Endothelial cell (in vitro differentiated cells): Measurements from ENCODE around the gene KCNQ1. TPM values are rescaled to one million over a fixed set of nuclear protein-coding genes. Genes with fewer than 3 reads are reported as not detected.

Experiments
- DNase-seq: peaks from one replicate; pipeline ENCODE4 v3.0.0; 2021; ENCODE audit warnings: low spot score
- H3K27ac Mint-ChIP-seq: one replicate; pipeline ENCODE4 v1.8.0; 2021; ENCODE audit warnings: mixed read lengths, inconsistent platforms; ENCODE audit not compliant: unreplicated experiment
- H3K27me3 Mint-ChIP-seq: one replicate; pipeline ENCODE4 v1.8.0; 2021; ENCODE audit warnings: mild to moderate bottlenecking, moderate library complexity, mixed read lengths, inconsistent platforms; ENCODE audit not compliant: unreplicated experiment
- H3K36me3 Mint-ChIP-seq: one replicate; pipeline ENCODE4 v1.8.0; 2021; ENCODE audit warnings: mild to moderate bottlenecking, low read depth, mixed read lengths, inconsistent platforms; ENCODE audit not compliant: unreplicated experiment
- H3K4me1 Mint-ChIP-seq: one replicate; pipeline ENCODE4 v1.8.0; 2021; ENCODE audit warnings: mild to moderate bottlenecking, mixed read lengths, inconsistent platforms; ENCODE audit not compliant: unreplicated experiment
- H3K4me3 Mint-ChIP-seq: one replicate; pipeline ENCODE4 v1.8.0; 2021; ENCODE audit warnings: mild to moderate bottlenecking, mixed read lengths, inconsistent platforms; ENCODE audit not compliant: unreplicated experiment
- H3K9me3 Mint-ChIP-seq: one replicate; pipeline ENCODE4 v1.8.0; 2021; ENCODE audit warnings: mixed read lengths, inconsistent platforms; ENCODE audit not compliant: unreplicated experiment
- total RNA-seq: library from RNA; stranded (reverse); fragmentation: NEBNext Ultra II Directional; extraction: Animal tissue kit (Norgen Biotek cat#: 25700); gene quantifications from one replicate; pipeline ENCODE4 v1.2.1, GENCODE V29; 2021; ENCODE audit not compliant: unreplicated experiment
- TF ChIP-seq, protein P1 (sequence below): fragments of 200-600 bp; sonication (generic); IDR thresholded peaks from one replicate; pipeline ENCODE4 v1.5.0; 2021; ENCODE audit warnings: antibody characterized with exemption; ENCODE audit not compliant: unreplicated experiment

Gene KCNQ1
- total RNA-seq, 1 donor from 2014 or later = 35.3 TPM

DNA sequence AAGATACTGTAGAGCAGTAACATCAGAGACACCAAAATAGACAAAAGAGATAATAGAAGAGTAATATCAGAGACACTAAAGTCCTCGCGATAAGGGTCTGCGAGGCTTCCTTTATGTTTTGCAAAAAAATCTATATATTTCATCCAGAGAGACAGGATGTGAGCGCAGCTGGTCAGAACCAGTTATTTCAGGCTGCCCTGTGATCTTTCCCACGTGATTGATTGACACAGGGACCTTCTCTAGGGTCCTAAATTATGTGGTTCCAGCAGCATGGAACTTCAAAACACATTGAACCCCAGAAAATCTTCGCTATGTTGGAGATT, 118.0 kb downstream of the KCNQ1 start:
- no peaks in the 10 kb centered on the region for H3K36me3 Mint-ChIP-seq
- no peak overlapping the region for H3K4me3 Mint-ChIP-seq
- H3K27me3 Mint-ChIP-seq = no peaks in the 10 kb centered on the region
- no peaks in the 10 kb centered on the region for H3K4me1 Mint-ChIP-seq
- no peak overlapping the region for H3K27ac Mint-ChIP-seq
- no peak for DNase-seq
- H3K9me3 Mint-ChIP-seq = no peaks in the 10 kb centered on the region
- TF ChIP-seq, protein P1, sequence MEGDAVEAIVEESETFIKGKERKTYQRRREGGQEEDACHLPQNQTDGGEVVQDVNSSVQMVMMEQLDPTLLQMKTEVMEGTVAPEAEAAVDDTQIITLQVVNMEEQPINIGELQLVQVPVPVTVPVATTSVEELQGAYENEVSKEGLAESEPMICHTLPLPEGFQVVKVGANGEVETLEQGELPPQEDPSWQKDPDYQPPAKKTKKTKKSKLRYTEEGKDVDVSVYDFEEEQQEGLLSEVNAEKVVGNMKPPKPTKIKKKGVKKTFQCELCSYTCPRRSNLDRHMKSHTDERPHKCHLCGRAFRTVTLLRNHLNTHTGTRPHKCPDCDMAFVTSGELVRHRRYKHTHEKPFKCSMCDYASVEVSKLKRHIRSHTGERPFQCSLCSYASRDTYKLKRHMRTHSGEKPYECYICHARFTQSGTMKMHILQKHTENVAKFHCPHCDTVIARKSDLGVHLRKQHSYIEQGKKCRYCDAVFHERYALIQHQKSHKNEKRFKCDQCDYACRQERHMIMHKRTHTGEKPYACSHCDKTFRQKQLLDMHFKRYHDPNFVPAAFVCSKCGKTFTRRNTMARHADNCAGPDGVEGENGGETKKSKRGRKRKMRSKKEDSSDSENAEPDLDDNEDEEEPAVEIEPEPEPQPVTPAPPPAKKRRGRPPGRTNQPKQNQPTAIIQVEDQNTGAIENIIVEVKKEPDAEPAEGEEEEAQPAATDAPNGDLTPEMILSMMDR = no peak

DNA sequence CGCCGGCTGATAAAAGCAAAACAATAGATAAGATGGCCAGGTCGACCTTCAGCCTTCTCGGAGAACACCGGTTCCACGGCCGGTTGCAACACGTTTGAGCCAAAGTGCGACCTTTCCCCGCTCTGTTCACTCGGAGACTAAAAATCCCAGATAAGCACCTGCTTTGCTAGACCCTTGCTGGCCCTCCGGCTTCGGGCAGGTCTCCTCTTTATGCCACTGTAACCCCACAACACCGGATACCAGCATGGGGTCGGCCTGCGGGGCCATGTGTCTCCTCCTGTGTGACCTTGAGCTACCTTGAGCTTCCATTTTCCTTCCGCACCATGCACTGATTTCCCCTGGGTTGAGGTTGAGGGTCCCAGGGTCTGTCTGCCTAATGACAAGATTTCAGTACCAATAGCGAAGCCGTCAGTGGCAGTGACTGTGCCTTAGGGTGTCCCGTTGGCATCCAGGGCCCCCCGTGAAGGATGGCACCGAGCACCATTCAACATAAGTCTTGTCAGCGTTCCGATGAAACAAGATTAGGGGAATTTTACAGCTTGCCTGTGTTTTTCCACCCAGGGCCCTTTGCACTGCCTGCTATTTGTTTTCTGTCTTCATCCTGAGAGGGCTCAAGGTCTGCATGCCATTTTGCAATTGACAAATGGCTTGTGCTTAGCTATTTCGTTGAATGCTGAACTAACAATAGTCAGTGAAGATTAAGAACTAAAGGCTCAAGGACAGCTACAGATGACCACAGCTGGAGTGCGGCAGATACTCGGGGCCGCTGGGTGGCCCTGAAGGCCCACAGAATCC, 118.6 kb downstream of the KCNQ1 start:
- Mint-ChIP-seq H3K4me1 (no peaks in the 10 kb centered on the region), H3K9me3 (no peaks in the 10 kb centered on the region), H3K36me3 (no peaks in the 10 kb centered on the region), H3K27me3 (peaks cover 2% of the 10 kb centered on the region), H3K27ac (no peak overlapping the region), H3K4me3 (peak overlapping the region; percentile 56)
- DNase-seq = no peak
- TF ChIP-seq, protein P1 = no peak

DNA sequence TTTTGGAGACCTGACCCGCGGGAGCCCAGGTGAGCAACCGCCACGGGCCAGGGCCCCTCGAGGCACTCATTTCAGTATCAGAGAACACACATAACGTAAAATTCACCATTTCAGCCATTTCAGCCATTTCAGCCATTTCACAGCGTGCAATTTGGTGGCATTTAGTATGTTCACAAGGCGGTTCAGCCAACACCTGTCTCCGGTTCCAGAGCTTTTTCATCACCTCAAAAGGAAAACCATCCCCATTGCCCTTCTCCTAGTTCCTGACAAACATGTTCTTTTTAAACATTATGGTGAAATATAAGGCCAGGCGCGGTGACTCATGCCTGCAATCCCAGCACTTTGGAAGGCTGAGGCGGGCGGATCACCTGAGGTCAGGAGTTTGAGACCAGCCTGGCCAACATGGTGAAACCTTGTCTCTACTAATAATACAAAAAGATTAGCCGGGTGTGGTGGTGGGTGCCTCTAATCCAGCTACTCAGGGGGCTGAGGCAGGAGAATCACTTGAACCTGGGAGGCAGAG, 119.3 kb downstream of the KCNQ1 start:
- Mint-ChIP-seq H3K9me3 (no peaks in the 10 kb centered on the region), H3K4me3 (no peak overlapping the region), H3K36me3 (no peaks in the 10 kb centered on the region), H3K27me3 (peaks cover 4% of the 10 kb centered on the region), H3K4me1 (no peaks in the 10 kb centered on the region), H3K27ac (no peak overlapping the region)
- no peak for DNase-seq
- TF ChIP-seq, protein P1 = no peak

DNA sequence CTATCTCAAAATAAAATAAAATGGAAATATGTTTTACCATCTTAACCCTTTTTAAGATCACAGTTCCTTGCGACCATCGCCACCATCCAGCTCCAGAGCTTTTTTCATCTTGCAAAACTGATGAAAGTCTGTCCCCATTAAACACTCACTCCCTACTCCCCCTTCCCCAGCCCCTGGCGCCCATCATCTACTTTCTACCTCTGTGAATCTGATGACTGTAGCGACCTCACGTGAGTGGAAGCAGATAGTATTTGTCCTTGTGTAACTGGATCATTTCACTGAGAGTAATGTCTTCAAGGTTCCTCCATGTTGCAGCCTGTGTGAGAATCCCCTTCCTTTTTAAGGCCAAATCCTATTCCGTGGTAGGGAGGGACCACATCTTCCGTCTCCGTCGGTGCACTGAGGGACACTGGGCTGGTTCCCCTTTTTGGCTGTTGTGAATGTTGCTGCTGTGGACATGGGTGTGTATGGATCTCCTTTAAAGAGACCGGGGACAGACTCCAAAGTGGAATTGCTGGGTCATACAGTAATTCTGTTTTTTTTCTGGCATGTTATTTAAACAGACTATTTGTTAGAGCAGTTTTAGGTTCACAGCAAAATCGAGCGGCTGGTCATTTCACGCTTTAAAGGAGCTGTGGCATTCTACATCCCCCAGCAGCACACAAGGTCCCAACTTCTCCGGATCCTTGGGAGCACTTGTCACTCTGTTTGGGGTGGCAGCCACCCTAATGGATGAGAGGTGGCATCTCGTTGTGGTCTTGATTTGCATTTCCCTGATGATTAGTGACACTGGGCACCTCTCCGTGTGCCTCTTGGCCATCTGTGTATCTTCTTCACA, 120.0 kb downstream of the KCNQ1 start:
- H3K4me3 Mint-ChIP-seq = no peak overlapping the region
- H3K27ac Mint-ChIP-seq = no peak overlapping the region
- peaks cover 4% of the 10 kb centered on the region for H3K27me3 Mint-ChIP-seq
- H3K9me3 Mint-ChIP-seq = no peaks in the 10 kb centered on the region
- H3K4me1 Mint-ChIP-seq = no peaks in the 10 kb centered on the region
- DNase-seq = no peak
- TF ChIP-seq, protein P1 = no peak
- H3K36me3 Mint-ChIP-seq = no peaks in the 10 kb centered on the region
